GM18502 (cell line): ENCODE data around the gene CLEC16A.

ENCODE experiments used
- ATAC-seq: cut with Tn5 transposase; IDR thresholded peaks from one replicate; pipeline ENCODE4 v1.9.1; 2021; ENCODE audit warnings: mild to moderate bottlenecking; ENCODE audit not compliant: unreplicated experiment, poor library complexity

The CLEC16A gene

DNA sequence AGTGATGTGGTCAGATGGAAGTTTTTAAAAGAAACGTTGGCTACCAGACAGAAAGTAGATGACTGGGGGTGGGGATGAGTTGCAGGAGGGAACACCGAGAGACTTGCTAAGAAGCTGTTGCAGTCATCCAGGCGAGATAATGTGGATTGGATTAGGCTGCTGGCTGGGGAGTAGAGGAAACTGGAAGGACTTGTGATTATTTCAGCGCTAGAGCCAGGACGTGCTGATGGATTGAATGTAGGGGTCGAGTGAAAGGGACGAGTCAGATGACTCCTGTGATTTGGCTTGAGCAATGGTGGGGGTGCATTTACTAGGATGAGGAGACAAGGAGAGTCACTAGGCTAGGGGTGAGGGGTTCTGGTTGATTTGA lies 88.5 kb downstream of the CLEC16A start:
- ATAC-seq: no peak

DNA sequence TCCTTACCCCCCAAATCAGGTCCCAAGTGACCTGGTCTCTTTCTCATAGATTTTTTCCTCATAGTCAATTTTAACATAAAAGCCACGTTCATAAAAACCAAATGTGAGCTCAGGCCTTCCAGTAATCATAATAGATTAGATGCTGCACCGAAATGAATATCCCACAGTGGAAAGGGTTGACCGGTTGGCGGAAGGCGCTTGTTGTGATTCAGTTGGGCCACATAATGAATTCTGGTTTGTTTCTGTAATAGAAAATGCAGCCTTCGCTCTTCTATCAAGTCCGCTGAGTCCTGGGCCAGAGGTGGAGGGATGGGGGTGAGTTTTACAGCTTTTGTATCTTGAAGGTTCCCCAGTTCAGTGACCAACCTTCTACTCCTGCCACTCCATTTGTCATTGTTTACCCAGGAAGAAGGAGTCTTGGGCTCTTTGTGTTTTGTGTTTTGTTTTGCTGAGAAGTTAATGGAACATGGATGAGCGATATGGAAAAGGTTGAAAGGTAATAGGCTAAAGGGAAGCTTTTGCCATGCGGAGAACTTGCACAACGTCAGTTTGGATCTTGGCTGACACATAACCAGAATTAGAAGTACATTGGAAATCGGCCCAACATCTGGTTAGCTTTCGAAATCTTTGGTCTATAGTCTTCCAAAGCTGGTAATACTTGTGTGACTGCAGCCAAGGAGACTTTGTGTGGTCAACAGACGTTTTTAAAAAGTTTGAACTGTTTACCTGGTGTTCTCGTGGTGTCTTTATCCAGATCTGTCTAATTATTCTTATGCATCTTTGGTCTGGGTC lies 89.5 kb downstream of the CLEC16A start:
- ATAC-seq: no peak

DNA sequence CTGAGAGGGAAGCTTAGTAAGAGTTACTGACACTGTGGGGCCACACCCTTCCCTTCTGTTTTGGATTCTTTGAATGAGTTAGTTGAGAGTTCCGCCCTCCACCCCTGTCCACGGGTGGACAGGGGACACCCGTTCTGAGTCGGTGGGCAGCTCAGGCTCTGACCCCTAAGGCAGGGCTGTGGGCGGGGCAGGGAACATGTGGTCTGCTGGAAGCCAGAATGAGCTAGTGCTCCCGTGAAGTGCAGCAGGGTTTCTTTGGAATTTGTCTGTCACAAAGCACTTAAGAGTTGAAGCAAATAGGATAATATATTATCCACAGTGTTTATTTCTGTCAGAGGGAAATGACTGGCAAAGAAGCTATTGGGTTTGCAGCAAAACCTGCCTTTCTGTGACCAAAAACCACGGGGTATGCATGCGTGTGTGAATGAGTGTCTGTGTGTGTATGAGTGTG lies 90.1 kb downstream of the CLEC16A start:
- ATAC-seq: no peak

DNA sequence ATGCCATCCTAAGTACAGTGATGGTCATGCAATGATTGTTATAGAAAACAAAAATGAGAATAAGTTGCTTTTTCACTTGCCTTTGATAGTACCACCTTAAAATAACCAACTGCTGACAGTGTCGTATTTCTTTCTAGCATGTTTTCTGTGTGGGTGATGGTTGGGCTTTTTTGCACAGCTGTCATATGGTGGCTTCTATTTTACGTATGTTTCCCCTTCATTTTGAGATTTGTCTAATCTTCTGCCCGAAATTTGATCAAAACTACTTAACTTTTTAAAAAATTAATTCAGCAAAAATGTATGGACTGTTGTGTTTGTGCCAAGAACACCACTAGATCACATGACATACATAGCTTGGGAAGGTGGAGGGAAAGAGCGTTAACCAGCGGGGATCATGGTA lies 90.7 kb downstream of the CLEC16A start:
- ATAC-seq: no peak

DNA sequence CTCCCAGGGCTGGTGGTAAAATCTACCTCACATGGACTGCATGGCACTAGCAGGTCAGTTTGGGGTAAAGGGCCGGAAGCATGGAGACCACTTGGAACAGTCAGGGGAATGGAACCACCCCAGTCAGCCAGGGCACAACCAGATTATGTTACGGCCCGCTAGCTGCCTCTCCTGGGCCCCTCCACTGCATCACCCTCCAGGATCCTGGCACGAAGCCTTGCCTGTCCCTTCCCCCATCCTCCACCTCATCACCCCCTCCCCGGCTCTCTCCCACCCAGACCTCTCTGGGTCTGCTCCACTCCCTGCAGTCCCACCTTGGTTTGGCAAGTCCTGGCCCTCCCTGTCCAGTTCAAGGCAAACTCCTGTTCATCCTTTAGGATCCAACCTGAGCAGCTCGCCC lies 91.7 kb downstream of the CLEC16A start:
- ATAC-seq: no peak

DNA sequence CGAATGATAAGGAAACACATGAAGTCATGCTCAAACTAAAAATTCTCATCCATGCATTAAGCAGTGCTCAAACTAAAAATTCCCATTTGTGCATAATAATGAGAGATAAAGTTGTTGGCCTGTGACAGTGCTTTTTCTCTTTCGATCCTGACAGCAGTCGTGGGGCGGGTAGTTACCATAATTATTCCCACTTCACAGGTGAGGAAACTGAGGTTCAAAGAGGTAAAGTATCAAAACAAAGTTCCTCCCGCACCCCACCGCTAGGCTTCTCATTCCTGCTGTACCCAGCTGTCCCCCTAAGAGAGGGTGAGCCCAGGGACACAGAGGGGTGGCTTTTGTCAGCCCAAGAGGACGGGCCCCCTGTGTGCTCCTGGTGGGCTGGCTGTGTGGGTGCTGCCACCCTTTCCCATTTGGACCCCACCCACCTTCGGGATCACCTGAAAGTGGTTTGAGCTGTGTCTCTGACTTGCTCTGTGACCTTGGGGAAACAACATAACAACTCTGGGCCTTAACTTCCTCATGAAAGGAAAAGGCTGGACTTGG lies 92.6 kb downstream of the CLEC16A start:
- ATAC-seq: no peak

DNA sequence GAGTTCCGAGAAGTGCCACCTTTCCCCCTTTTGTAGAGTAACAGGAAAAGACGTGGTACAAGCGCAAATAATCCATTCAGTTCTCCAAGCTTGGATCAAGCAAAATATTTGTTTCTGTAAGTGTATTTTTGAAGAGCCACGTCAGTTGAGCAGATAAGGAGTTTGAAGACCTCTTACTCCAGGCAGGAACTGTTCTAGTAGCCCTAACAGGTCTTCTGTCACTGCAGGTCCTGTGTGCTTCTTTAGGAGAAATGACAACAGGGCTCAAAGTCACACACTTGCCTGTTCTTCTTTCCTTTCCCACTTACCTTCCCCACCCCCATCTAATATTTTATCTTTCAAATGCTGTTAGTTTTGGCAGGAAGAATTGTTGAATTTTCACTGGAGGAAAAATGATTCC lies 93.9 kb downstream of the CLEC16A start:
- ATAC-seq: no peak

DNA sequence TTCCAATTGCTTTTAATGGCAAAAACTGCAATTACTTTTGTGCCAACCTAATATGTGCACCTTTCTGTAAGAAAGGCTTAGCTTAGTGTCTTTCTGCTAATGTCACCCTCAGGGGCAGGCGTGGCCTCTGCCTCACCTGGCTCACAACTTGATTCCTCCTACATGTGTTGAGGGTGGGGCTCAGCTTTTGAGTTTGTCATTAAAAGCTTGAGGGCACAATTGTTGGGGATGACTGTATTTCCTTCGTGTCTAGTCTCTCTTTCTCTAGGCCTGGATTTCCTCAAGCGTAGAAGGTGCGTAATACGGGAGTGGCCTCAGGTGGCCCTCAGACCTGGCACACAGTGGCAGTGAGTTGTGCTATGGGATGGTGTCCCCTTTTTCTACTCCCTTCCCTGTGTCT lies 94.4 kb downstream of the CLEC16A start:
- no peak for ATAC-seq

DNA sequence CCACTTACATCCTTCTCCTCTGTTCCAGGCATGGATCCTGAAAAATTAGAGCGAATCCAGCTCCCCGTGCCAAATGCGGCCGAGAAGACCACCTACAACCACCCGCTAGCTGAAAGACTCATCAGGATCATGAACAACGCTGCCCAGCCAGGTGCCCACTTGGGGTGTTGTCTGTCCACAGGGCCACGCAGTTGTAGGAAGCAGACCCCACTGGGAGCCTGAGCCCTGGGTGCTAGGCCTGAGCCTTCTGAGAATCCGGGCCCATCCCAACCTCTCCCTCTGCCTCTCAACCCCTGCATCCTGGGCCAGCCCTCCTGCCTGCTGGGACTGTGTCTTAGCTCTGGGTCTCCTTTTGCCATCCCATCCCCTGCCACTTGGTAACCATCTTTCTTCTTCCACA lies 95.4 kb downstream of the CLEC16A start:
- ATAC-seq: no peak

DNA sequence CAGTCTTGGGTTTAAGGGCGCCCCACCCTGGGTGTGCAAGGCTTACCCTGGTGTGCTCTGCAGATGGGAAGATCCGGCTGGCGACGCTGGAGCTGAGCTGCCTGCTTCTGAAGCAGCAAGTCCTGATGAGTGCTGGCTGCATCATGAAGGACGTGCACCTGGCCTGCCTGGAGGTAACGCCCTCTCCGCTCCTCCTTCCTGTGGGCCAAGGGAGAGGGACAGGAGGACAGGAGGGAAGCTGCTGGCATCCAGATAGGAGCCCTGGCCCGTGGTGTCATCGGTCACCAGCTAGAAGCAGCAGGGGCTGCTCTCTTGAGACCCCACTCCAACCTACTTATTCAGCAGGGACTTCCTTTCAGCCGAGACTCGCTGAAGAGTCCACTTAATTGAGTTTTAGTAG lies 97.8 kb downstream of the CLEC16A start:
- no peak for ATAC-seq

DNA sequence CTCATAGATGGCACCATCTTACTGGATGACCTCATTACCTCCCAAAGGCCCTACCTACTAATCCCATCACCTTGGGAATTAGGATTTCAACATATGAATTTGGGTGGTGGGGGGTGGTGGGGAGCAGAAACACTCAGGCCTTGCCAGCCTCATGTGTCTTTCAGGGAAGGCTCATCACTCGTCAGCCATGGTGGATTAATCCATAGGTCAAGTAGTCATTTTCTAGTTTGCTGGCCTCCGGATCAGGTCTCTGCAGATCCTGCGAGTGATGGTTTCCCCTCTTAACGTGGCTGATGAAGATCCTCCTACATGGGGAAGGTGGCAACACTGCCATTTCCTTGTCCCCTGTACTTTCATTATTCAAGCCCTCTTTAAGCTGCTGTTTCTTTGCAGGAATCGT lies 101.1 kb downstream of the CLEC16A start:
- ATAC-seq: no peak

DNA sequence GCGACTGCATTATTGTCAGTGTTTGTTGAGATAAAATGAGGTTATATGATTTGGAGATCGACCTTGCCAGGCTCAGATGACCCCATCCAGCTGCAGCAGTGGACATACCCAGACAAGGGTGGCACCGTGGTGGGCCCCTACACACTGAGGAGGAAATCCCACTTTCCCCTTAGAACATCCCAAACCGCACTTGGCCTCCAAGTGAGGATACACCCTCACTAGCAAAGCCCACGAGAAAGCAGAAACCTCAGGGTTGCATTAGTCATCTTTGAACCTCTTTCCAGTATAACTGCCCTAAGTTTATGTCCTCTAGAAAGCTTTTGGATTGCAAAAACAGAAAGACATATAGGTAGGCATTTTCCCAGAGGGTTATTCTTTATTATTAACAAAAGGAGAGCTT lies 101.5 kb downstream of the CLEC16A start:
- ATAC-seq: no peak

DNA sequence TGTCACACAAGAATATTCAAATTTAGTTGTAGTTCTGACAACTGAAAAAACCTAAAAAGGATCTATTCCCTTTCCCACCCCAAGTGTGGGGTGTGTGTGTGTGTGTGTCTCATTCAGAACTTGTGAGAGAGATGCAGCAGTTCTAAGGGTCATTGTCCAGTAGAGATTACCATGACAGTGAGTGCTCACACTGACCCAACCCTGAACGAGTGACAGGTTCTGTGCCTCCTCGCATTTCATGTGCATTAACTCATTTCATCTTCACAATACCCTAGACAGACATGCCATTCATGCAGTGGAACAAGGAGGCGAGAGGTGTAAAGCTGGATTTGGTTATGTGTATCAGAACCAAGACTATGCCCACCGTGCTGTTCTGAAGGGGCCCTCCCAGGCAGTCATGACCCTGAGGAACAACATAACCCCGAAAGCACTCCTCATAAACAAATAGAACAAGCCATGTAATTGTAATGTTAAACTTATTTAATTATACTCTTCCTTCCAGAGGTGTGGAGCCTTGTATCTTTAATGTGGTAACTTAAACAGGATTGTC lies 102.1 kb downstream of the CLEC16A start:
- no peak for ATAC-seq

DNA sequence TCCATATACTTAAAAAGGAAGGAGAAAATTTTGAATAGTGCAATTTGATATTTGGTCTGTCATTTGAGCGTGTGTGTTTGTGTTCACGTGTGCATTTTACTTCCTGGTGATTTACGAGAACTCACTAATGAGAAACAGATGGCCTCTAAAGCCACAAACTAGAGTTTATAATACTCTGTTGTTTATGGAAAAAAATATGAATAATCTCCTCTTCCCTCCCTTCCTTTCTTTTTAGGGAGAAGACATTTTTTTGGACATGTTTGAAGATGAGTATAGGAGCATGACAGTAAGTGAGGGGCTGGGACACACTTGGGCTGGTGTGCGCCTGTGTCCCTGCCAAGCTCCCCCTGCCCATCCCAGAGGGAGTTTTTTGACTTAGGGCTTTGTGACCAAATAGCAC lies 102.7 kb downstream of the CLEC16A start:
- ATAC-seq: no peak

DNA sequence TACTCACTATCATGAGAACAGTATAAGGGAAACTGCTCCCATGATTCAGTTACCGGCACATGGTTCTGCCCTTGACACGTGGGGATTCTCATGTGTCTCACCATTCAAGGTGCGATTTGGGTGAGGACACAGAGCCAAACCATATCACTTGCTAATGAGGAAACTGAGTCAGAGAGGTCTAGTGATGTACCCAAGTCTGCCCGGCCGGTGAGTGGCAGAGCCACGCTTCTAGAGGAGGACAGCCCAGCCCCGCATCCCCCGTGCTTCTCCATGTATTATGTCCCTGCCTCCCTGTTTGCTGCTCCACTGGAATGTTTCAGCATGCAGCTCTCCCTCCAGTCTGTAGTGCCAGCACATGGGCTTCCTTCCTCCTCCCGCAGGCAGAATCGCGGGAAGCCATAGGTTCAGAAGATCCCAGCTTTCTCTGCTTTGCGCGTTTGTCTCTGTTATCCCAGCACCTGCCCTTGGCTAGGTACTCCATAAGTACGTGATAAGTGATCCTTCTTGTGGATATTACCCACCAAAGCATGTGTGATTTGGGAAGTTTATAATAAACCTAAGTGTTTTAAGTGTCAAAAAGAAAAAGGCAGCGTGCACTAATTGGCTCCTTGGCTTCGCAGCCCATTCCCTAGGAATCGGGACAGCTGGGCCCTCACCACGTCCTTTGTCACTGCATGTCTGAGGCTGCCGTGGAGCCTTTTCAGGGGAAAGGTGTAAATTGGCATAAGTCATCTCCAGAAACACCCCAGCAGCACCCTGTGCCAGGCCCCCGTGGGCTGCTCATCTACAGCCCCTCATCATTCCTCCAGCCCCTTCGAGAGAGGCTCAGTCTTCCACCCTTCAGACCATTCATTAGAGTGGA lies 103.8 kb downstream of the CLEC16A start:
- no peak for ATAC-seq

DNA sequence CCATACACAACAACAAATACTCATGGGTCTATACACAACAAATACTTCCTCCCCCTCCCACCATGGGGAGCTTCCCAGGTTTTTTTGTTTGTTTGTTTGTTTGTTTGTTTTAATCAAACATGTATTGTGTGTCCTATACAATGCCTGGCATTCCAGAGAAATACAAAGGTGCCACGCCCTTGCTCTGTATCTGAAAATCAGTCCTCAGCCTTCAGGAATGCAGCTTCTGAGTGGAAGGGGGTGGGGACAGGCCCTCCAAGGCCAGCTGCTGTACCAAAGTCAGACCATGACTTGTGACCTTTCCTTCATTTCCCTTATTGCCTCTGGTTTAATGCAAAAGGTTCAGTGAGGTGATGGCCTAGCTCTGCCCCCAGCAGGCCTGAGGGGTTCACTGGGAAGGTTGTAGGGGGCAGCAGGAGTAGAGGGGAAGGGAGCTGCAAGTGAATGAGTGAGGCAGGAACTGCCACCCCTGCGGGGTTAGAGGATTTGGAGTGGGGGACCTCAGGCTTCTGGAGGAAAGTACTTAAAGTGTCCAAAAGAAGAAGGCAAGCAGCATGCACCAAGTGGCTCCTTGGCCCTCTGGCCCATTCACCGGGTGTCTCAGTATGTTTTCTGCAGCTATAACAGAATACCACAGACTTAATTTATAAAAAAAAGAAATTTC lies 105.2 kb downstream of the CLEC16A start:
- no peak for ATAC-seq

DNA sequence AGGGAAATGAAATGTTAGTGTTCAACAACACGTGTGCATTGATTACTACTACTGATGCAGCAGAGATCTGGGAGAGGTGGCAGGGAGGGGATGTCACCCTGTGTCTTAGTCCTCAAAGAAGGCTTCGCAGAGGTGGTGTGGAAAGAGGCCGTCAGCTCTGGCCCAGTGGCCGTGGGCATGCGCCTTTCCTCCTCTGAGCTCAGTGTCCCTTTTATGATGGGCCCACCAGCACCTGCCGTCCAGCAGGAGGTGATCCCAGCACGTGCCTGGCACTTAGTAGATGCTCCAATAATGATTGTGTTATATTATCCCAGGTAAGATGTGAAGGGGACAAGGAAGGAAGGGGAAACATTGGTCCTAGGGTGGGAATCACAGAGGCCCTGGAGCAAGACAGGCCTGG lies 106.2 kb downstream of the CLEC16A start:
- ATAC-seq: no peak

DNA sequence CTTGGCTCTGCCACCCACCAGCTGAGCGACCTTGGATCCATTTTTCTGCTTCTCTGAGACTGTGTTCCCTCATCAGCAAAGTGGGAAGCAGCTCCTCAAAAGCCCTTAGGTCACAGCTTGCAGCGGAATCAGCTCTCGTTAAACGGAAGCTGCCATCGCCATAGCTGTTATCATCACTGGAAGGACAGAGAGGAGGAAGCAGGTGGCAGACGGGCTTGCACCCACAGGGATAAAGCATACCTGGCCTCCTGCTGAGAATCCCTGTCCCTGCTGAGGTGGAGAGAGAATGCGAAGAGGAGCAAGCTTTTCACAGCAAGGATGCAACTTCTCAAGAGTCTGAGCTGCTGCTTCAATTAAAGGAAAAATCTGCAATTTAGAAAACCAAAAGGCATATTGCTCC lies 106.6 kb downstream of the CLEC16A start:
- no peak for ATAC-seq

DNA sequence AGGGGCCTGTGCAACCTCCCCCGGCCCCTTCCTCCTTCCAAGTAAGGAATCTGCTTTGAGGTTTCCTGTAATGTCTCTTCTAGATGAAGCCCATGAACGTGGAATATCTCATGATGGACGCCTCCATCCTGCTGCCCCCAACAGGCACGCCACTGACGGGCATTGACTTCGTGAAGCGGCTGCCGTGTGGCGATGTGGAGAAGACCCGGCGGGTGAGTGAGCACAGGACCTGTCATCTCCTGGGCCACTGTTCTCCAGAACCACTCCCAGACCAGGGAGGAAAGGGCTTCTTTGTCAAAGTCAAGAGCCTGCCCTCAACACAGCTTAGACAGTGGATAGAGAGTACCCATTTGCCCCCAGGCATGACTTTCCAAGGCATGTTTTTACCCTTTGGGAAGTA lies 107.1 kb downstream of the CLEC16A start:
- ATAC-seq: no peak
